Upper lobe of left lung (tissue), 6 donors: ENCODE results near the gene TBATA. TPM values are rescaled to one million over a fixed set of nuclear protein-coding genes. Genes with fewer than 3 reads are reported as not detected.
A peak's percentile ranks its signal among the peaks of the same experiment; 100 is the strongest.

Experiments
- ATAC-seq, 2 donors: fragments of 200-7000 bp; cut with Tn5 transposase; one replicate each; pipeline ENCODE4 v1.9.1; 2022; ENCODE audit warnings: mild to moderate bottlenecking in 2 of 2, moderate library complexity in 2 of 2; ENCODE audit not compliant: low FRiP score in 2 of 2
- DNase-seq, 2 donors: peaks; one replicate each; pipeline ENCODE4 v3.0.0-alpha.2; 2019 to 2020
- H3K27ac ChIP-seq, 4 donors: fragments of 200-600 bp; sonication (generic); one replicate each; pipeline ENCODE4 v1.5.1; 2016 to 2019
- H3K27me3 ChIP-seq, 4 donors: fragments of 200-600 bp; sonication (generic); one replicate each; pipeline ENCODE4 v1.5.1; 2017 to 2019
- H3K36me3 ChIP-seq, 4 donors: fragments of 200-600 bp; sonication (generic); one replicate each; pipeline ENCODE4 v1.5.1; 2016 to 2019
- H3K4me1 ChIP-seq, 4 donors: fragments of 200-600 bp; sonication (generic); one replicate each; pipeline ENCODE4 v1.5.1; 2018 to 2019
- H3K4me3 ChIP-seq, 4 donors: fragments of 200-600 bp; sonication (generic); one replicate each; pipeline ENCODE4 v1.5.1; 2017 to 2019; ENCODE audit warnings: mild to moderate bottlenecking in 2 of 4, moderate library complexity in 1 of 4
- H3K9me3 ChIP-seq, 4 donors: fragments of 200-600 bp; sonication (generic); one replicate each; pipeline ENCODE4 v1.5.1; 2018 to 2019
- CTCF ChIP-seq, 6 experiments: fragments of 450-650 bp in 4 of 6; fragments of 200-600 bp in 2 of 6; sonication (generic) in 2 of 6; IDR thresholded peaks; one replicate each; pipeline ENCODE4 v1.5.1; 2016 to 2019; ENCODE audit warnings: antibody characterized with exemption in 6 of 6
- EP300 ChIP-seq, 4 donors: sonication (generic); formaldehyde crosslinking; IDR thresholded peaks; one replicate each; pipeline ENCODE4 v1.5.1; 2017; ENCODE audit warnings: antibody characterized with exemption in 4 of 4, control low read depth in 2 of 4
- POLR2A ChIP-seq, 4 donors: fragments of 450-650 bp; IDR thresholded peaks; one replicate each; pipeline ENCODE4 v1.5.1; 2016 to 2017; ENCODE audit warnings: antibody characterized with exemption in 4 of 4, mild to moderate bottlenecking in 2 of 4
- POLR2AphosphoS5 ChIP-seq, 2 donors: sonication (generic); formaldehyde crosslinking; IDR thresholded peaks; one replicate each; pipeline ENCODE4 v1.5.1; 2017; ENCODE audit warnings: antibody characterized with exemption in 2 of 2
- WGBS, 2 donors: methylation state at CpG; one replicate each; pipeline ENCODE4 v1.1.5; 2017 to 2018; 5-methylcytosine and 5-hydroxymethylcytosine counted together
- total RNA-seq, 6 donors: library from RNA; depleted of rRNA in 4 of 6; stranded (reverse); fragments of >200 nt in 4 of 6; gene quantifications; one replicate each; pipeline versions ENCODE4 v1.1.0 to v1.2.1, GENCODE V29; 2016 to 2021
- donor health status: DM: no; HTN: no; CAD: no; lungs with moderate emphysema.
- donor health status: DM: no; HTN: yes; CAD: no; lungs with severe emphysema.

Gene TBATA
- total RNA-seq, 6 donors from 2014 or later = not detected

GRCh38 chr10:70832852-70833528 is 47.8 kb upstream of the TBATA start:
- H3K9me3 ChIP-seq = no peaks in the 10 kb centered on the region
- 42 to 47% methylated on average over 3 of the region's 3 CpGs for WGBS, 2 donors
- H3K27me3 ChIP-seq = no peaks in the 10 kb centered on the region
- H3K4me3 ChIP-seq = no peak overlapping the region
- TF ChIP-seq EP300 (IDR thresholded peaks at IDR 0.05) = no peak
- no peak for TF ChIP-seq CTCF (IDR thresholded peaks at IDR 0.05)
- no peak for TF ChIP-seq POLR2AphosphoS5 (IDR thresholded peaks at IDR 0.05)
- no peak for TF ChIP-seq POLR2A (IDR thresholded peaks at IDR 0.05)
- H3K4me1 ChIP-seq = peaks cover 14 to 37% (median 19%) of the 10 kb centered on the region in 4 donors
- no peaks in the 10 kb centered on the region for H3K36me3 ChIP-seq
- ATAC-seq (peak in 1 of 2 donors; percentile 80), DNase-seq (no peak)
- peak overlapping the region in 2 of 4 donors; percentile 3 to 5 for H3K27ac ChIP-seq

GRCh38 chr10:70832221-70832620 is 47.0 kb upstream of the TBATA start:
- 83 to 94% methylated on average over 3 of the region's 3 CpGs for WGBS, 2 donors
- TF ChIP-seq CTCF (IDR thresholded peaks at IDR 0.05) (no peak), POLR2AphosphoS5 (IDR thresholded peaks at IDR 0.05) (no peak), EP300 (IDR thresholded peaks at IDR 0.05) (no peak), POLR2A (IDR thresholded peaks at IDR 0.05) (no peak)
- no peak overlapping the region for H3K4me3 ChIP-seq
- H3K36me3 ChIP-seq = no peaks in the 10 kb centered on the region
- DNase-seq = no peak
- no peak overlapping the region for H3K27ac ChIP-seq
- H3K4me1 ChIP-seq = peaks cover 14 to 37% (median 20%) of the 10 kb centered on the region in 4 donors
- no peak for ATAC-seq
- H3K9me3 ChIP-seq = no peaks in the 10 kb centered on the region
- H3K27me3 ChIP-seq = no peaks in the 10 kb centered on the region

- Histone ChIP-seq H3K9me3 (no peaks in the 10 kb centered on the region), H3K27me3 (no peaks in the 10 kb centered on the region), H3K36me3 (peaks cover 0 to 9% (median 0%) of the 10 kb centered on the region in 4 donors), H3K27ac (no peak overlapping the region), H3K4me1 (peaks cover 14 to 31% (median 22%) of the 10 kb centered on the region in 4 donors), H3K4me3 (no peak overlapping the region)
- ATAC-seq (no peak), DNase-seq (no peak)
- TF ChIP-seq CTCF (IDR thresholded peaks at IDR 0.05) = no peak
- TF ChIP-seq POLR2A (IDR thresholded peaks at IDR 0.05) = no peak
- TF ChIP-seq EP300 (IDR thresholded peaks at IDR 0.05) = no peak
- 10 to 20% methylated on average over 3 of the region's 3 CpGs for WGBS, 2 donors
These were observed 45.0 kb upstream of the TBATA start for GRCh38 chr10:70830164-70830563.

- Histone ChIP-seq H3K4me3 (no peak overlapping the region), H3K27me3 (no peaks in the 10 kb centered on the region), H3K4me1 (peaks cover 12 to 30% (median 21%) of the 10 kb centered on the region in 4 donors), H3K9me3 (no peaks in the 10 kb centered on the region), H3K36me3 (peaks cover 0 to 9% (median 0%) of the 10 kb centered on the region in 4 donors), H3K27ac (no peak overlapping the region)
- 89 to 92% methylated on average over 5 of the region's 5 CpGs for WGBS, 2 donors
- ATAC-seq (no peak), DNase-seq (no peak)
- TF ChIP-seq POLR2AphosphoS5 (IDR thresholded peaks at IDR 0.05) (no peak), EP300 (IDR thresholded peaks at IDR 0.05) (no peak), POLR2A (IDR thresholded peaks at IDR 0.05) (no peak), CTCF (IDR thresholded peaks at IDR 0.05) (no peak)
These were observed 44.4 kb upstream of the TBATA start for GRCh38 chr10:70829543-70829942.

GRCh38 chr10:70828923-70829322 is 43.7 kb upstream of the TBATA start:
- DNase-seq = no peak
- Histone ChIP-seq H3K4me1 (peaks cover 7 to 27% (median 20%) of the 10 kb centered on the region in 4 donors), H3K27me3 (no peaks in the 10 kb centered on the region), H3K36me3 (peaks cover 0 to 9% (median 0%) of the 10 kb centered on the region in 4 donors), H3K4me3 (no peak overlapping the region), H3K27ac (no peak overlapping the region), H3K9me3 (no peaks in the 10 kb centered on the region)
- no peak for ATAC-seq
- 83 to 85% methylated on average over 4 of the region's 4 CpGs for WGBS, 2 donors
- TF ChIP-seq CTCF (IDR thresholded peaks at IDR 0.05) (no peak), EP300 (IDR thresholded peaks at IDR 0.05) (no peak), POLR2AphosphoS5 (IDR thresholded peaks at IDR 0.05) (no peak)
